HepG2 (cell line): ENCODE data around the gene FOXS1. TPM values are rescaled to one million over a fixed set of nuclear protein-coding genes. Genes with fewer than 3 reads are reported as not detected.
A peak's percentile ranks its signal among the peaks of the same experiment; 100 is the strongest.

Source experiments
- AGO1 ChIP-seq: fragments of 200-400 bp; formaldehyde crosslinking; IDR thresholded peaks from 2 replicates; pipeline ENCODE4 v1.6.1; 2017; ENCODE audit warnings: mild to moderate bottlenecking, low read depth, low read length, moderate library complexity; ENCODE audit not compliant: poor library complexity, severe bottlenecking
- BORCS8-MEF2B ChIP-seq: sonication (generic); formaldehyde crosslinking; IDR thresholded peaks from 2 replicates; pipeline ENCODE4 v1.8.0; 2022; ENCODE audit warnings: mild to moderate bottlenecking, missing genetic modification reagents
- EEA1 ChIP-seq: sonication (generic); formaldehyde crosslinking; IDR thresholded peaks from 2 replicates; pipeline ENCODE4 v1.5.1; 2020; ENCODE audit warnings: mild to moderate bottlenecking, missing genetic modification reagents, borderline replicate concordance
- GPN1 ChIP-seq: sonication (generic); formaldehyde crosslinking; IDR thresholded peaks from 2 replicates; pipeline ENCODE4 v1.5.1; 2020; ENCODE audit warnings: missing genetic modification reagents, borderline replicate concordance
- HOXD1 ChIP-seq: sonication (generic); formaldehyde crosslinking; IDR thresholded peaks from 2 replicates; pipeline ENCODE4 v1.5.0; 2020; ENCODE audit warnings: missing genetic modification reagents
- NFE2 ChIP-seq: sonication (generic); formaldehyde crosslinking; IDR thresholded peaks from 2 replicates; pipeline ENCODE4 v1.4.0; 2020; ENCODE audit warnings: missing genetic modification reagents
- NFRKB ChIP-seq: fragments of 450-650 bp; IDR thresholded peaks from 2 replicates; pipeline ENCODE4 v1.6.1; 2017
- SMAD1 ChIP-seq: sonication (generic); formaldehyde crosslinking; IDR thresholded peaks from 2 replicates; pipeline ENCODE4 v1.4.0; 2020; ENCODE audit warnings: missing genetic modification reagents, low read depth, mild to moderate bottlenecking, borderline replicate concordance
- SOX5 ChIP-seq: IDR thresholded peaks from 2 replicates; pipeline ENCODE4 v1.6.1; 2016; ENCODE audit warnings: borderline replicate concordance
- ZFP1 ChIP-seq: IDR thresholded peaks from 2 replicates; pipeline ENCODE4 v1.6.1; 2016
- ZNF12 ChIP-seq: sonication (generic); formaldehyde crosslinking; IDR thresholded peaks from 2 replicates; pipeline ENCODE4 v1.5.0; 2020; ENCODE audit warnings: missing genetic modification reagents
- ZNF484 ChIP-seq: sonication (generic); formaldehyde crosslinking; IDR thresholded peaks from 2 replicates; pipeline ENCODE4 v1.5.1; 2020; ENCODE audit warnings: mild to moderate bottlenecking, low read depth, missing genetic modification reagents, borderline replicate concordance
- ZNF678 ChIP-seq: sonication (generic); formaldehyde crosslinking; IDR thresholded peaks from 2 replicates; pipeline ENCODE4 v1.4.0; 2020; ENCODE audit warnings: mild to moderate bottlenecking, missing genetic modification reagents
- ZNF703 ChIP-seq: sonication (generic); formaldehyde crosslinking; IDR thresholded peaks from 2 replicates; pipeline ENCODE4 v1.5.1; 2020; ENCODE audit warnings: missing genetic modification reagents, mild to moderate bottlenecking, moderate library complexity, borderline replicate concordance
- ZNF780A ChIP-seq: sonication (generic); formaldehyde crosslinking; IDR thresholded peaks from 2 replicates; pipeline ENCODE4 v1.8.0; 2022; ENCODE audit warnings: mild to moderate bottlenecking, missing genetic modification reagents, moderate library complexity
- polyA plus RNA-seq, 8 experiments: library from polyadenylated mRNA; depleted of rRNA in 3 of 8; stranded (reverse) in 7 of 8; unstranded in 1 of 8; fragments of >200 nt; fragmentation: Illumina TruSeq in 4 of 8; extraction: Trizol in 4 of 8; gene quantifications; 2 replicates each; pipeline versions ENCODE4 v1.2.1 to v1.2.3, GENCODE V29; 2011 to 2016; ENCODE audit warnings: low read depth in 4 of 8, missing spikeins in 1 of 8, mixed read lengths in 1 of 8; ENCODE audit not compliant: insufficient read depth in 1 of 8
- total RNA-seq, 5 experiments: library from RNA; depleted of rRNA; stranded (reverse); fragments of >200 nt; fragmentation: Illumina TruSeq; extraction: Trizol; gene quantifications; 2 replicates each; pipeline ENCODE4 v1.2.3, GENCODE V29; 2016; ENCODE audit warnings: low read depth in 1 of 5
- TF ChIP-seq, protein P1 (sequence below): sonication (generic); formaldehyde crosslinking; IDR thresholded peaks from 2 replicates; pipeline ENCODE4 v1.8.0; 2022; ENCODE audit warnings: mild to moderate bottlenecking, missing genetic modification reagents, borderline replicate concordance
- TF ChIP-seq, protein P2 (sequence below): sonication (generic); formaldehyde crosslinking; IDR thresholded peaks from 2 replicates; pipeline ENCODE4 v1.4.0; 2020; ENCODE audit warnings: low read depth, mild to moderate bottlenecking, missing genetic modification reagents
- TF ChIP-seq, protein P3 (sequence below): sonication (generic); formaldehyde crosslinking; IDR thresholded peaks from 2 replicates; pipeline ENCODE4 v1.4.0; 2020; ENCODE audit warnings: missing genetic modification reagents, borderline replicate concordance
- TF ChIP-seq, protein P4 (sequence below): sonication (generic); formaldehyde crosslinking; conservative IDR thresholded peaks from 2 replicates; pipeline ENCODE4 v1.8.0; 2022; ENCODE audit warnings: missing genetic modification reagents
- TF ChIP-seq, protein P5 (sequence below): sonication (generic); formaldehyde crosslinking; IDR thresholded peaks from 2 replicates; pipeline ENCODE4 v1.5.0; 2020; ENCODE audit warnings: mild to moderate bottlenecking, missing genetic modification reagents

The FOXS1 gene
- total and polyA plus RNA-seq, 2 of the 13 experiments (the other 11 are each of a cell fraction or from before 2014, with no cell fraction given): not detected

DNA sequence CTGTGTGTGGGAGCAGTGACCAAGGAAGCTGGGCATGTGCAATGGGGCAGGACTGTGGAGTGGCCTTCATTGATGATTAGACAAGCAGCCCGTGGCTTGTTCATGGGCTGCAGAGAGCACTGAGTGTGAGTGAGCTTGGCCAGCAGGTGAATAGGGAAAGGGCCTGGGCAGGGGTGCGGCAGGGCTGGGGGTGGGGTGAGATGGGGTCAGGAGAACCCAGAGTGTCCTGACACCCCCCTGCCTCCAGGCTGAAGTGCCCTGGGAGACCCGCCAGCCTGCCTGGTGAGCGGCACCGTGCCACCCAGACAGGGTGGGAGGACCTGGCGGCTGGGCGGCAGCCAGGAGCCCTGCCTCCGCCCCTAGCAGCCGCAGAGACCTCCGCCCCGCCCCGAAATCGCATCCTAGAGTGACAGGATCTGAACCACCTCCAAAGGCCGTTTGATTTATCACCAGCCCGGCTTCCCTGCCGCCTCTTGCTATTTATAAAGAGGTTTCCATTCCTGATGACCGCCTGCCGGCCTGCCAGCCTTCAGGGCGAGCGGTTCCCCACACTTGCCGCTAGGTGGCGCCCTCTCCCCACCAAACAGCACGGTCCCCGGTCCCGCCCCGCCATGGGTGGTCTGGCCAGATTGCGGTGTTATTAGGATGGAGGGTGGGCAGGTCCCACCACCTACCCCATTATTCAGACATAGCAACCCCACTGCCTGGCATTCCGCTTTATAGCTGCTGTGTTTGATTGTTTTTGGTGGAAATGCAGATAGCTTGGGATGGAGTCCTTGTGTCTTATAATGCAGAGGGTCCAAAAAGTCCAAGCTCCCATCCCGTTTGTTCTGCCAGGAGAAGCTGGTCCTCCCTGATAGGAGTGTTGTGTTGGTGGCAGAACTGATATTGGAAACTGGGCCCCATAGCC lies 22.7 kb downstream of the FOXS1 start (continued):
- TF ChIP-seq, protein P1, sequence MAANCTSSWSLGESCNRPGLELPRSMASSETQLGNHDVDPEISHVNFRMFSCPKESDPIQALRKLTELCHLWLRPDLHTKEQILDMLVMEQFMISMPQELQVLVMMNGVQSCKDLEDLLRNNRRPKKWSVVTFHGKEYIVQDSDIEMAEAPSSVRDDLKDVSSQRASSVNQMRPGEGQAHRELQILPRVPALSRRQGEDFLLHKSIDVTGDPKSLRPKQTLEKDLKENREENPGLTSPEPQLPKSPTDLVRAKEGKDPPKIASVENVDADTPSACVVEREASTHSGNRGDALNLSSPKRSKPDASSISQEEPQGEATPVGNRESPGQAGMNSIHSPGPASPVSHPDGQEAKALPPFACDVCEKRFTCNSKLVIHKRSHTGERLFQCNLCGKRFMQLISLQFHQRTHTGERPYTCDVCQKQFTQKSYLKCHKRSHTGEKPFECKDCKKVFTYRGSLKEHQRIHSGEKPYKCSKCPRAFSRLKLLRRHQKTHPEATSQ (CRISPR knock-in tag): no peak
- TF ChIP-seq ZNF12 (CRISPR knock-in tag) (no peak), NFRKB (no peak), GPN1 (CRISPR knock-in tag) (no peak), ZFP1 (no peak), ZNF484 (CRISPR knock-in tag) (no peak), SMAD1 (CRISPR knock-in tag) (no peak), AGO1 (no peak), NFE2 (CRISPR knock-in tag) (no peak), ZNF678 (CRISPR knock-in tag) (no peak), ZNF780A (CRISPR knock-in tag) (no peak), EEA1 (CRISPR knock-in tag) (no peak), ZNF703 (CRISPR knock-in tag) (no peak), SOX5 (CRISPR knock-in tag) (no peak), BORCS8-MEF2B (CRISPR knock-in tag) (peak; percentile 72; the same call in 1 of the 2 replicates), HOXD1 (CRISPR knock-in tag) (peak; percentile 11; the same call in 1 of the 2 replicates)
- TF ChIP-seq, protein P2, sequence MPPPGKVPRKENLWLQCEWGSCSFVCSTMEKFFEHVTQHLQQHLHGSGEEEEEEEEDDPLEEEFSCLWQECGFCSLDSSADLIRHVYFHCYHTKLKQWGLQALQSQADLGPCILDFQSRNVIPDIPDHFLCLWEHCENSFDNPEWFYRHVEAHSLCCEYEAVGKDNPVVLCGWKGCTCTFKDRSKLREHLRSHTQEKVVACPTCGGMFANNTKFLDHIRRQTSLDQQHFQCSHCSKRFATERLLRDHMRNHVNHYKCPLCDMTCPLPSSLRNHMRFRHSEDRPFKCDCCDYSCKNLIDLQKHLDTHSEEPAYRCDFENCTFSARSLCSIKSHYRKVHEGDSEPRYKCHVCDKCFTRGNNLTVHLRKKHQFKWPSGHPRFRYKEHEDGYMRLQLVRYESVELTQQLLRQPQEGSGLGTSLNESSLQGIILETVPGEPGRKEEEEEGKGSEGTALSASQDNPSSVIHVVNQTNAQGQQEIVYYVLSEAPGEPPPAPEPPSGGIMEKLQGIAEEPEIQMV (CRISPR knock-in tag): no peak
- TF ChIP-seq, protein P3, sequence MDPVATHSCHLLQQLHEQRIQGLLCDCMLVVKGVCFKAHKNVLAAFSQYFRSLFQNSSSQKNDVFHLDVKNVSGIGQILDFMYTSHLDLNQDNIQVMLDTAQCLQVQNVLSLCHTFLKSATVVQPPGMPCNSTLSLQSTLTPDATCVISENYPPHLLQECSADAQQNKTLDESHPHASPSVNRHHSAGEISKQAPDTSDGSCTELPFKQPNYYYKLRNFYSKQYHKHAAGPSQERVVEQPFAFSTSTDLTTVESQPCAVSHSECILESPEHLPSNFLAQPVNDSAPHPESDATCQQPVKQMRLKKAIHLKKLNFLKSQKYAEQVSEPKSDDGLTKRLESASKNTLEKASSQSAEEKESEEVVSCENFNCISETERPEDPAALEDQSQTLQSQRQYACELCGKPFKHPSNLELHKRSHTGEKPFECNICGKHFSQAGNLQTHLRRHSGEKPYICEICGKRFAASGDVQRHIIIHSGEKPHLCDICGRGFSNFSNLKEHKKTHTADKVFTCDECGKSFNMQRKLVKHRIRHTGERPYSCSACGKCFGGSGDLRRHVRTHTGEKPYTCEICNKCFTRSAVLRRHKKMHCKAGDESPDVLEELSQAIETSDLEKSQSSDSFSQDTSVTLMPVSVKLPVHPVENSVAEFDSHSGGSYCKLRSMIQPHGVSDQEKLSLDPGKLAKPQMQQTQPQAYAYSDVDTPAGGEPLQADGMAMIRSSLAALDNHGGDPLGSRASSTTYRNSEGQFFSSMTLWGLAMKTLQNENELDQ (CRISPR knock-in tag): no peak
- TF ChIP-seq, protein P4, sequence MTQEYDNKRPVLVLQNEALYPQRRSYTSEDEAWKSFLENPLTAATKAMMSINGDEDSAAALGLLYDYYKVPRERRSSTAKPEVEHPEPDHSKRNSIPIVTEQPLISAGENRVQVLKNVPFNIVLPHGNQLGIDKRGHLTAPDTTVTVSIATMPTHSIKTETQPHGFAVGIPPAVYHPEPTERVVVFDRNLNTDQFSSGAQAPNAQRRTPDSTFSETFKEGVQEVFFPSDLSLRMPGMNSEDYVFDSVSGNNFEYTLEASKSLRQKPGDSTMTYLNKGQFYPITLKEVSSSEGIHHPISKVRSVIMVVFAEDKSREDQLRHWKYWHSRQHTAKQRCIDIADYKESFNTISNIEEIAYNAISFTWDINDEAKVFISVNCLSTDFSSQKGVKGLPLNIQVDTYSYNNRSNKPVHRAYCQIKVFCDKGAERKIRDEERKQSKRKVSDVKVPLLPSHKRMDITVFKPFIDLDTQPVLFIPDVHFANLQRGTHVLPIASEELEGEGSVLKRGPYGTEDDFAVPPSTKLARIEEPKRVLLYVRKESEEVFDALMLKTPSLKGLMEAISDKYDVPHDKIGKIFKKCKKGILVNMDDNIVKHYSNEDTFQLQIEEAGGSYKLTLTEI: no peak
- TF ChIP-seq, protein P5, sequence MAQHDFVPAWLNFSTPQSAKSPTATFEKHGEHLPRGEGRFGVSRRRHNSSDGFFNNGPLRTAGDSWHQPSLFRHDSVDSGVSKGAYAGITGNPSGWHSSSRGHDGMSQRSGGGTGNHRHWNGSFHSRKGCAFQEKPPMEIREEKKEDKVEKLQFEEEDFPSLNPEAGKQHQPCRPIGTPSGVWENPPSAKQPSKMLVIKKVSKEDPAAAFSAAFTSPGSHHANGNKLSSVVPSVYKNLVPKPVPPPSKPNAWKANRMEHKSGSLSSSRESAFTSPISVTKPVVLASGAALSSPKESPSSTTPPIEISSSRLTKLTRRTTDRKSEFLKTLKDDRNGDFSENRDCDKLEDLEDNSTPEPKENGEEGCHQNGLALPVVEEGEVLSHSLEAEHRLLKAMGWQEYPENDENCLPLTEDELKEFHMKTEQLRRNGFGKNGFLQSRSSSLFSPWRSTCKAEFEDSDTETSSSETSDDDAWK (CRISPR knock-in tag): no peak
